ENCODE measurements around the gene UBE2L3. TPM values are rescaled to one million over a fixed set of nuclear protein-coding genes. Genes with fewer than 3 reads are reported as not detected.
"Not testable (repeated sequence)": the region's sequence is repeated elsewhere in the genome, so short reads cannot be mapped to it uniquely, and the experiment has no call there.

UBE2L3 gene
- total RNA-seq, 2 donors from 2014 or later, result 74.6 to 79.4 TPM

- no peaks in the 10 kb centered on the region for H3K36me3 ChIP-seq (ENCODE audit: control insufficient read depth, insufficient read depth, low read length)
These were observed 68.4 kb downstream of the UBE2L3 start for GRCh38 chr22:21635771-21636510.

GRCh38 chr22:21636629-21637218 is 69.2 kb downstream of the UBE2L3 start:
- Histone ChIP-seq H3K27me3 (ENCODE audit: control insufficient read depth, insufficient read depth, low read length, poor library complexity, severe bottlenecking) (no peaks in the 10 kb centered on the region), H3K4me1 (ENCODE audit: control insufficient read depth, insufficient read depth, low read length) (no peaks in the 10 kb centered on the region), H3K9me3 (ENCODE audit: control insufficient read depth, low read length) (no peaks in the 10 kb centered on the region), H3K9ac (ENCODE audit: extremely low read depth, low read length, poor library complexity, severe bottlenecking) (no peak overlapping the region), H3K36me3 (ENCODE audit: control insufficient read depth, insufficient read depth, low read length) (no peaks in the 10 kb centered on the region), H3K4me3 (ENCODE audit: low read length) (no peak overlapping the region), H3K27ac (ENCODE audit: low read depth, low read length) (no peak overlapping the region)
- Mint-ChIP-seq H3K4me3 (no peak overlapping the region), H3K27ac (no peak overlapping the region), H3K9me3 (no peaks in the 10 kb centered on the region), H3K36me3 (ENCODE audit: low read depth) (no peaks in the 10 kb centered on the region), H3K27me3 (ENCODE audit: insufficient read depth) (peaks cover 19% of the 10 kb centered on the region), H3K4me1 (peaks cover 13% of the 10 kb centered on the region)
- no peak for TF ChIP-seq CTCF (conservative IDR thresholded peaks at IDR 0.05)
- 91 to 97% methylated on average over 6 to 17 of the region's 17 CpGs for WGBS, 2 experiments (ENCODE audit: insufficient coverage in 1 of 2, insufficient read length in 1 of 2)
- no peak for DNase-seq

More at GRCh38 chr22:21635771-21636510, 68.4 kb downstream of the UBE2L3 start:
- TF ChIP-seq CTCF (conservative IDR thresholded peaks at IDR 0.05), result no peak
- Histone ChIP-seq H3K4me1 (ENCODE audit: control insufficient read depth, insufficient read depth, low read length) (no peaks in the 10 kb centered on the region), H3K9ac (ENCODE audit: extremely low read depth, low read length, poor library complexity, severe bottlenecking) (no peak overlapping the region), H3K9me3 (ENCODE audit: control insufficient read depth, low read length) (no peaks in the 10 kb centered on the region), H3K4me3 (ENCODE audit: low read length) (no peak overlapping the region), H3K27ac (ENCODE audit: low read depth, low read length) (no peak overlapping the region), H3K27me3 (ENCODE audit: control insufficient read depth, insufficient read depth, low read length, poor library complexity, severe bottlenecking) (no peaks in the 10 kb centered on the region)
- 88 to 95% methylated on average over 10 to 15 of the region's 15 CpGs for WGBS, 2 experiments (ENCODE audit: insufficient coverage in 1 of 2, insufficient read length in 1 of 2)
- H3K4me1 Mint-ChIP-seq, result peaks cover 8% of the 10 kb centered on the region
- no peaks in the 10 kb centered on the region for H3K9me3 Mint-ChIP-seq
- H3K4me3 Mint-ChIP-seq, result no peak overlapping the region
- H3K27me3 Mint-ChIP-seq (ENCODE audit: insufficient read depth), result peaks cover 17% of the 10 kb centered on the region
- no peak for DNase-seq
- no peak overlapping the region for H3K27ac Mint-ChIP-seq
- H3K36me3 Mint-ChIP-seq (ENCODE audit: low read depth), result no peaks in the 10 kb centered on the region

- H3K9ac ChIP-seq (ENCODE audit: extremely low read depth, low read length, poor library complexity, severe bottlenecking); H3K9me3 Mint-ChIP-seq; H3K4me1 ChIP-seq (ENCODE audit: control insufficient read depth, insufficient read depth, low read length); H3K27me3 ChIP-seq (ENCODE audit: control insufficient read depth, insufficient read depth, low read length, poor library complexity, severe bottlenecking); DNase-seq; H3K36me3 Mint-ChIP-seq (ENCODE audit: low read depth); H3K27ac ChIP-seq (ENCODE audit: low read depth, low read length); H3K27ac Mint-ChIP-seq; H3K36me3 ChIP-seq (ENCODE audit: control insufficient read depth, insufficient read depth, low read length); H3K9me3 ChIP-seq (ENCODE audit: control insufficient read depth, low read length); H3K4me3 Mint-ChIP-seq; H3K4me3 ChIP-seq (ENCODE audit: low read length): not testable (repeated sequence)
- H3K27me3 Mint-ChIP-seq (ENCODE audit: insufficient read depth), result peaks cover 19% of the 10 kb centered on the region
- 96 to 100% methylated on average over 1 to 2 of the region's 2 CpGs for WGBS, 2 experiments (ENCODE audit: insufficient coverage in 1 of 2, insufficient read length in 1 of 2)
- H3K4me1 Mint-ChIP-seq, result peaks cover 13% of the 10 kb centered on the region
These were observed 69.9 kb downstream of the UBE2L3 start for GRCh38 chr22:21637450-21637849.

Data from endodermal cell (in vitro differentiated cells).